GM12801 (cell line): ENCODE measurements around the gene RPS3A.
A peak's percentile ranks its signal among the peaks of the same experiment; 100 is the strongest.

Experiments used
- CTCF ChIP-seq: IDR thresholded peaks from one replicate; pipeline ENCODE4 v1.5.1; 2011; ENCODE audit warnings: control low read depth; ENCODE audit not compliant: insufficient read length; ENCODE audit errors: extremely low read depth

The RPS3A gene

GRCh38 chr4:151099229-151099975 is at the start of gene RPS3A:
Gene RPS3A (plus strand): TSS chr4:151099628. CDS start chr4:151099653, 25 bp downstream.
- peak; percentile 50 for TF ChIP-seq CTCF

GRCh38 chr4:151052785-151053184 is 46.6 kb upstream of the RPS3A start:
- no peak for TF ChIP-seq CTCF

GRCh38 chr4:151055539-151055938 is 43.9 kb upstream of the RPS3A start:
- TF ChIP-seq CTCF: no peak

- no peak for TF ChIP-seq CTCF
These were observed 32.0 kb upstream of the RPS3A start for GRCh38 chr4:151067316-151067970.

- no peak for TF ChIP-seq CTCF
These were observed 25.0 kb upstream of the RPS3A start for GRCh38 chr4:151074416-151074916.

- TF ChIP-seq CTCF: no peak
These were observed 12.0 kb upstream of the RPS3A start for GRCh38 chr4:151087467-151087866.

- TF ChIP-seq CTCF: no peak
These were observed 8.4 kb upstream of the RPS3A start for GRCh38 chr4:151091047-151091446.
